Smooth muscle cell (in vitro differentiated cells): ENCODE measurements around the gene RICTOR. TPM values are rescaled to one million over a fixed set of nuclear protein-coding genes. Genes with fewer than 3 reads are reported as not detected.

Experiments
- DNase-seq: peaks from one replicate; lab custom pipeline; 2025; ENCODE audit not compliant: unreplicated experiment; lab: John Stamatoyannopoulos, UW
- H2AFZ ChIP-seq: fragments of 200-600 bp; sonication (generic); 2 replicates; pipeline ENCODE4 v1.6.0; 2016; ENCODE audit warnings: antibody characterized with exemption, low read depth, mild to moderate bottlenecking
- H3F3A ChIP-seq: fragments of 200-600 bp; sonication (generic); 2 replicates; pipeline ENCODE4 v1.6.0; 2017; ENCODE audit warnings: antibody characterized with exemption, low read depth
- H3K27ac ChIP-seq: fragments of 200-600 bp; sonication (generic); 2 replicates; pipeline ENCODE4 v1.5.1; 2016; ENCODE audit warnings: low read depth, mild to moderate bottlenecking
- H3K27me3 ChIP-seq: fragments of 200-600 bp; sonication (generic); 2 replicates; pipeline ENCODE4 v1.6.1; 2016; ENCODE audit warnings: low read depth, mild to moderate bottlenecking
- H3K36me3 ChIP-seq: fragments of 200-600 bp; sonication (generic); 2 replicates; pipeline ENCODE4 v1.5.1; 2016; ENCODE audit warnings: low read depth
- H3K4me1 ChIP-seq: fragments of 200-600 bp; sonication (generic); 2 replicates; pipeline ENCODE4 v1.5.1; 2016; ENCODE audit warnings: low read depth
- H3K4me2 ChIP-seq: fragments of 200-600 bp; sonication (generic); 2 replicates; pipeline ENCODE4 v1.6.0; 2016; ENCODE audit warnings: mild to moderate bottlenecking
- H3K4me3 ChIP-seq: fragments of 200-600 bp; sonication (generic); 2 replicates; pipeline ENCODE4 v1.5.1; 2016; ENCODE audit warnings: mild to moderate bottlenecking
- H3K79me2 ChIP-seq: fragments of 200-600 bp; sonication (generic); 2 replicates; pipeline ENCODE4 v1.6.0; 2016; ENCODE audit warnings: low read depth, mild to moderate bottlenecking
- H3K9ac ChIP-seq: fragments of 200-600 bp; sonication (generic); 2 replicates; pipeline ENCODE4 v1.6.0; 2016; ENCODE audit warnings: low read depth
- H3K9me3 ChIP-seq: fragments of 200-600 bp; sonication (generic); replicated peaks from 2 replicates; pipeline ENCODE4 v1.5.1; 2016; ENCODE audit warnings: low read depth
- H4K20me1 ChIP-seq: fragments of 200-600 bp; sonication (generic); 2 replicates; pipeline ENCODE4 v1.6.0; 2016; ENCODE audit warnings: low read depth
- WGBS: methylation state at CpG from one replicate; pipeline ENCODE4 v1.1.7; 2016; ENCODE audit warnings: low lambda C conversion rate; 5-methylcytosine and 5-hydroxymethylcytosine counted together
- polyA plus RNA-seq: library from polyadenylated mRNA; unstranded; fragments of >200 nt; fragmentation: Nextera tagmentation; extraction: Ambion mirVana; gene quantifications from 2 replicates; pipeline ENCODE4 v1.2.1, GENCODE V29; 2016
- total RNA-seq: library from RNA; depleted of rRNA; stranded (reverse); fragments of >200 nt; gene quantifications from 2 replicates; pipeline ENCODE4 v1.2.3, GENCODE V29; 2014
- TF ChIP-seq, protein P1 (sequence below): fragments of 200-600 bp; sonication (generic); IDR thresholded peaks from 2 replicates; pipeline ENCODE4 v1.5.1; 2017; ENCODE audit warnings: borderline replicate concordance, mild to moderate bottlenecking, antibody characterized with exemption; ENCODE audit not compliant: insufficient read depth, poor library complexity, severe bottlenecking

Gene RICTOR
- total and polyA plus RNA-seq, 2 experiments from 2014 or later, result 3.6 to 30.2 TPM

- no peak overlapping the region for H3K27ac ChIP-seq
- no peaks in the 10 kb centered on the region for H3K36me3 ChIP-seq
- H3K79me2 ChIP-seq, result peaks cover 12% of the 10 kb centered on the region
- peaks cover 12% of the 10 kb centered on the region for H4K20me1 ChIP-seq
- no peaks in the 10 kb centered on the region for H3K9me3 ChIP-seq
- H2AFZ ChIP-seq, result no peak overlapping the region
- TF ChIP-seq, protein P1, sequence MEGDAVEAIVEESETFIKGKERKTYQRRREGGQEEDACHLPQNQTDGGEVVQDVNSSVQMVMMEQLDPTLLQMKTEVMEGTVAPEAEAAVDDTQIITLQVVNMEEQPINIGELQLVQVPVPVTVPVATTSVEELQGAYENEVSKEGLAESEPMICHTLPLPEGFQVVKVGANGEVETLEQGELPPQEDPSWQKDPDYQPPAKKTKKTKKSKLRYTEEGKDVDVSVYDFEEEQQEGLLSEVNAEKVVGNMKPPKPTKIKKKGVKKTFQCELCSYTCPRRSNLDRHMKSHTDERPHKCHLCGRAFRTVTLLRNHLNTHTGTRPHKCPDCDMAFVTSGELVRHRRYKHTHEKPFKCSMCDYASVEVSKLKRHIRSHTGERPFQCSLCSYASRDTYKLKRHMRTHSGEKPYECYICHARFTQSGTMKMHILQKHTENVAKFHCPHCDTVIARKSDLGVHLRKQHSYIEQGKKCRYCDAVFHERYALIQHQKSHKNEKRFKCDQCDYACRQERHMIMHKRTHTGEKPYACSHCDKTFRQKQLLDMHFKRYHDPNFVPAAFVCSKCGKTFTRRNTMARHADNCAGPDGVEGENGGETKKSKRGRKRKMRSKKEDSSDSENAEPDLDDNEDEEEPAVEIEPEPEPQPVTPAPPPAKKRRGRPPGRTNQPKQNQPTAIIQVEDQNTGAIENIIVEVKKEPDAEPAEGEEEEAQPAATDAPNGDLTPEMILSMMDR, result no peak
- no peaks in the 10 kb centered on the region for H3K27me3 ChIP-seq
- DNase-seq, result no peak
- peaks cover 12% of the 10 kb centered on the region for H3K4me1 ChIP-seq
- peaks cover 3% of the 10 kb centered on the region for H3F3A ChIP-seq
- WGBS, result 75% methylated on average over 6 of the region's 6 CpGs
- no peak overlapping the region for H3K4me3 ChIP-seq
- H3K4me2 ChIP-seq, result no peak overlapping the region
- no peak overlapping the region for H3K9ac ChIP-seq
Observed at GRCh38 chr5:39076757-39077728, 2.8 kb upstream of the RICTOR start.

DNA sequence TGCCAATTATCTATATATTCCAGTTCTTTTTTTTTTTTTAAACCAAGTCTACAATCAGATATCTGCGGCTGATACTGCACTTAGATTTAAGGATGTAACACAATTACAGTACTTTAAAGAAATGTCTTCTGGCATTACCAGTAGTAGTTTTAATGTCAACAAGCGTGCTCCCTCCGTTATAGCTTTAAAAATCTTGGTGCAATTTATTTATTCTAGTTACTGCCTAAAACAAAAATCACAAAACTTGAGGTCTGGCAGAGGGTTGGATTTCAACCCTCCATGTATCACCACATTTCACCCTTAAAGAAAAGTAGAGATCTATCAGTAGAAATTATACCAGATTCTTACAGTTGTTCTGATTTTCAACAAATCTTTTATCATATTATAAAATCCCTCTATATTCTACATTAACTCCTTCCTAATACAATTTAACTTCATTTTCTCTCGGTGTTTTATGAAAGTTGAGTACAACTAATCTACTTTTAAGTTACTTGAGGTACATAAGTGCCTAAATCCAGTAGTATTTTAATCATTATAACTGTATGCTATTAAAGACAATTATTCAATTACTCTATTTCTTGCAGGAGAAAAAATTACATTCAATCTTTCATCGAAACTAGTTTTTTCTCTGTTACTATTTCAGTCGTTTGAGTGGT lies 2.0 kb upstream of the RICTOR start:
- peaks cover 20% of the 10 kb centered on the region for H3K79me2 ChIP-seq
- no peak overlapping the region for H3K4me2 ChIP-seq
- WGBS, result 95% methylated on average over 6 of the region's 6 CpGs
- no peak overlapping the region for H3K27ac ChIP-seq
- H3K9ac ChIP-seq, result no peak overlapping the region
- H3K27me3 ChIP-seq, result no peaks in the 10 kb centered on the region
- no peaks in the 10 kb centered on the region for H3K36me3 ChIP-seq
- H4K20me1 ChIP-seq, result peaks cover 20% of the 10 kb centered on the region
- peaks cover 3% of the 10 kb centered on the region for H3F3A ChIP-seq
- no peak overlapping the region for H2AFZ ChIP-seq
- H3K4me1 ChIP-seq, result peaks cover 13% of the 10 kb centered on the region
- TF ChIP-seq, protein P1, result no peak
- DNase-seq, result no peak
- H3K4me3 ChIP-seq, result no peak overlapping the region
- H3K9me3 ChIP-seq, result no peaks in the 10 kb centered on the region

DNA sequence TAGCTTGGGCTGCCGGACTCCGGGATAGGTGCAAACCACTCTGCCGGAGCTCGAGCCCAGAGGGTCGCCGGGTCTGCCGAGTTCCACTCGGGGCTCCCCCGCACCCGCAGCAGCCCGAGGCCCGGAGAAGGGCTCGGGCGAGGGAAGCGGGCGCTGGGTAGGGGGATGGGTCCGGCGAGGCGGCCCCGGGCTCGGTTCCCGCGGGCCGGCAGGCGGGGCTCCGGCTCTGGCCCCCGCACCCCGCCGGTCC lies 507 bp downstream of the RICTOR start:
- peaks cover 13% of the 10 kb centered on the region for H3K4me1 ChIP-seq
- H3K9me3 ChIP-seq, result no peaks in the 10 kb centered on the region
- peaks cover 41% of the 10 kb centered on the region for H4K20me1 ChIP-seq
- DNase-seq, result no peak
- H2AFZ ChIP-seq, result peak overlapping the region; percentile 94
- TF ChIP-seq, protein P1, result no peak
- H3K27me3 ChIP-seq, result no peaks in the 10 kb centered on the region
- H3K36me3 ChIP-seq, result no peaks in the 10 kb centered on the region
- H3K27ac ChIP-seq, result peak overlapping the region; percentile 99
- WGBS, result under 1% methylated on average over 24 of the region's 29 CpGs
- H3K9ac ChIP-seq, result peak overlapping the region; percentile 100
- peak overlapping the region; percentile 100 for H3K4me3 ChIP-seq
- H3F3A ChIP-seq, result peaks cover 3% of the 10 kb centered on the region
- peaks cover 43% of the 10 kb centered on the region for H3K79me2 ChIP-seq
- peak overlapping the region; percentile 96 for H3K4me2 ChIP-seq
